CD4-positive, CD25-positive, alpha-beta regulatory T cell (primary cell): Measurements from ENCODE around the gene PCCA. TPM values are rescaled to one million over a fixed set of nuclear protein-coding genes. Genes with fewer than 3 reads are reported as not detected.

Experiments used
- ATAC-seq, 2 donors: fragments of 150-1000 bp; cut with Tn5 transposase; one replicate each; pipeline ENCODE4 v1.10.0; 2021; ENCODE audit warnings: low read depth in 2 of 2, moderate number of reproducible peaks in 2 of 2, moderate library complexity in 1 of 2
- DNase-seq, 3 donors: peaks; one replicate each; pipeline versions ENCODE4 v3.0.0 to v3.0.0-alpha.2; 2012 to 2022; ENCODE audit warnings: mixed read lengths in 1 of 3
- H3K27ac ChIP-seq: one replicate; pipeline ENCODE4 v1.7.0; 2013; ENCODE audit warnings: mild to moderate bottlenecking, low read length; ENCODE audit not compliant: insufficient read depth, poor library complexity, severe bottlenecking
- H3K27me3 ChIP-seq: one replicate; pipeline ENCODE4 v1.7.0; 2013; ENCODE audit warnings: low read length; ENCODE audit not compliant: control insufficient read depth, insufficient read depth
- H3K36me3 ChIP-seq: one replicate; pipeline ENCODE4 v1.7.0; 2013; ENCODE audit warnings: mild to moderate bottlenecking, low read length, moderate library complexity; ENCODE audit not compliant: control insufficient read depth, insufficient read depth
- H3K4me1 ChIP-seq: 2 replicates; pipeline ENCODE4 v1.7.0; 2013; ENCODE audit warnings: mild to moderate bottlenecking, low read length; ENCODE audit not compliant: insufficient read depth, control insufficient read depth, poor library complexity, severe bottlenecking
- H3K4me3 ChIP-seq: one replicate; pipeline ENCODE4 v1.7.0; 2013; ENCODE audit warnings: low read depth, mild to moderate bottlenecking, low read length, moderate library complexity
- H3K9me3 ChIP-seq, 2 experiments: 1 replicate in 1 of 2; 2 replicates in 1 of 2; pipeline ENCODE4 v1.7.0; 2013; ENCODE audit warnings: low read length in 2 of 2, mild to moderate bottlenecking in 1 of 2, moderate library complexity in 1 of 2; ENCODE audit not compliant: control insufficient read depth in 2 of 2
- H3K27ac Mint-ChIP-seq, 3 donors: one replicate each; pipeline ENCODE4 v1.8.0; 2020 to 2022; ENCODE audit warnings: mild to moderate bottlenecking in 3 of 3, mixed read lengths in 3 of 3, moderate library complexity in 2 of 3
- H3K27me3 Mint-ChIP-seq: one replicate; pipeline ENCODE4 v1.8.0; 2022; ENCODE audit warnings: mild to moderate bottlenecking, mixed read lengths
- H3K36me3 Mint-ChIP-seq: one replicate; pipeline ENCODE4 v1.8.0; 2020; ENCODE audit warnings: mixed read lengths
- H3K4me1 Mint-ChIP-seq, 4 donors: one replicate each; pipeline ENCODE4 v1.8.0; 2020 to 2022; ENCODE audit warnings: mixed read lengths in 4 of 4, mild to moderate bottlenecking in 1 of 4
- H3K4me3 Mint-ChIP-seq, 4 donors: one replicate each; pipeline ENCODE4 v1.8.0; 2020 to 2022; ENCODE audit warnings: mild to moderate bottlenecking in 4 of 4, mixed read lengths in 4 of 4, moderate library complexity in 3 of 4
- H3K9me3 Mint-ChIP-seq, 7 donors: one replicate each; pipeline ENCODE4 v1.8.0; 2020 to 2022; ENCODE audit warnings: mixed read lengths in 7 of 7, mild to moderate bottlenecking in 3 of 7, moderate library complexity in 2 of 7
- polyA plus RNA-seq, 4 donors: library from polyadenylated mRNA; unstranded; fragments of 300-500 nt; fragmentation: Illumina TruSeq; gene quantifications; one replicate each; pipeline ENCODE4 v1.2.3, GENCODE V29; 2021
- total RNA-seq: library from RNA; stranded (reverse); gene quantifications from one replicate; pipeline ENCODE4 v1.2.3, GENCODE V29; 2022

PCCA gene
- total and polyA plus RNA-seq, 5 donors from 2014 or later, result 8.0 to 14.8 (median 10.4) TPM

DNA sequence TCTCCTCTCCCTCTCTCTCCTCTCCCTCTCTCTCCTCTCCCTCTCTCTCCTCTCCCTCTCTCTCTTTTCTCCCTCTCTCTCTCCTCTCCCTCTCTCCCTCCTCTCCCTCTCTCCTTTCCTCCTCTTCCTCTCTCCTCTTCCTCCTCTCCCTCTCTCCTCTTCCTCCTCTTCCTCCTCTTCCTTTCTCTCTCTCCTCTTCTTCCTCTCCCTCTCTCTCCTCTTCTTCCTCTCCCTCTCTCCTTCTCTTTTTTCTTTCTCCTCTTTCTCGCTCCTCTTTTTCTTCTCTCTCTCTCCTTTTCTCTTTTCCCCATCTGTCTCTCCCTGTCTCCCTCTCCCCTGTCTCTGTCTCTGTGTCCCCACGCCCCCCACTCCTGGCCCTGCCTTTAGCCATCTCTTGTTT is 363.0 kb downstream of the PCCA start:
- no peak overlapping the region for H3K4me3 ChIP-seq
- DNase-seq (no peak), ATAC-seq (no peak)
- no peak overlapping the region for H3K4me3 Mint-ChIP-seq
- H3K27ac ChIP-seq, result no peak overlapping the region
- H3K36me3 ChIP-seq, result no peaks in the 10 kb centered on the region
- peaks cover 24% of the 10 kb centered on the region for H3K36me3 Mint-ChIP-seq
- peaks cover 0 to 5% (median 0%) of the 10 kb centered on the region in 7 donors for H3K9me3 Mint-ChIP-seq
- no peaks in the 10 kb centered on the region for H3K27me3 ChIP-seq
- H3K9me3 ChIP-seq, result no peaks in the 10 kb centered on the region
- H3K27ac Mint-ChIP-seq, result no peak overlapping the region
- peaks cover 0 to 6% (median 2%) of the 10 kb centered on the region in 4 donors for H3K4me1 Mint-ChIP-seq
- no peaks in the 10 kb centered on the region for H3K4me1 ChIP-seq
- peaks cover 6% of the 10 kb centered on the region for H3K27me3 Mint-ChIP-seq

DNA sequence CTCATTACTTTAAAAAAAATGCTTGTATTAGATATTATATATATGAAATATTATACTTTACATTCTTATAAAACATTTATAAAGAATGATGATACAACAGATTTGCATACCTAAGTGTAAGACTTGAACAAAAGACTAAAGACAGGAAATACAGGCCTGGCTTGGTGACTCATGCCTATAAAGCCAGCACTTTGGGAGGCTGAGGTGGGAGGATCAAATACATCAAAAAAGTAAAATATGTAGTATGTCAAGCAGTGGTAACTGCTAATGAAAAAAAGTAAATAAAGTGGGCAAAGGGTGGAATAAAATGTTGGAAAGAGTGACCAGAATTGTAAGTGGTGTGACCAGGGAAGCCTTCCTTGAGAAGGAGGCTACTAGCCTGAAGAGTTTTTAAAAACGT is 366.0 kb downstream of the PCCA start:
- no peaks in the 10 kb centered on the region for H3K4me1 ChIP-seq
- no peak overlapping the region for H3K4me3 Mint-ChIP-seq
- DNase-seq, result peak in 1 of 3 donors; percentile 42
- no peaks in the 10 kb centered on the region for H3K27me3 ChIP-seq
- no peak overlapping the region for H3K27ac ChIP-seq
- no peak overlapping the region for H3K27ac Mint-ChIP-seq
- no peaks in the 10 kb centered on the region for H3K9me3 ChIP-seq
- peaks cover 0 to 6% (median 2%) of the 10 kb centered on the region in 4 donors for H3K4me1 Mint-ChIP-seq
- H3K36me3 Mint-ChIP-seq, result peaks cover 13% of the 10 kb centered on the region
- H3K36me3 ChIP-seq, result no peaks in the 10 kb centered on the region
- peaks cover 6% of the 10 kb centered on the region for H3K27me3 Mint-ChIP-seq
- peaks cover 0 to 7% (median 2%) of the 10 kb centered on the region in 7 donors for H3K9me3 Mint-ChIP-seq
- ATAC-seq, result no peak
- H3K4me3 ChIP-seq, result no peak overlapping the region

GRCh38 chr13:100458673-100459072 is 369.8 kb downstream of the PCCA start:
- Mint-ChIP-seq H3K27me3 (peaks cover 6% of the 10 kb centered on the region), H3K27ac (no peak overlapping the region), H3K4me1 (peaks cover 0 to 9% (median 3%) of the 10 kb centered on the region in 4 donors), H3K36me3 (peaks cover 9% of the 10 kb centered on the region), H3K4me3 (no peak overlapping the region), H3K9me3 (peaks cover 0 to 8% (median 3%) of the 10 kb centered on the region in 7 donors)
- ATAC-seq, result no peak
- Histone ChIP-seq H3K9me3 (no peaks in the 10 kb centered on the region), H3K4me1 (no peaks in the 10 kb centered on the region), H3K27me3 (no peaks in the 10 kb centered on the region), H3K4me3 (no peak overlapping the region), H3K36me3 (no peaks in the 10 kb centered on the region), H3K27ac (no peak overlapping the region)
- DNase-seq, result no peak

DNA sequence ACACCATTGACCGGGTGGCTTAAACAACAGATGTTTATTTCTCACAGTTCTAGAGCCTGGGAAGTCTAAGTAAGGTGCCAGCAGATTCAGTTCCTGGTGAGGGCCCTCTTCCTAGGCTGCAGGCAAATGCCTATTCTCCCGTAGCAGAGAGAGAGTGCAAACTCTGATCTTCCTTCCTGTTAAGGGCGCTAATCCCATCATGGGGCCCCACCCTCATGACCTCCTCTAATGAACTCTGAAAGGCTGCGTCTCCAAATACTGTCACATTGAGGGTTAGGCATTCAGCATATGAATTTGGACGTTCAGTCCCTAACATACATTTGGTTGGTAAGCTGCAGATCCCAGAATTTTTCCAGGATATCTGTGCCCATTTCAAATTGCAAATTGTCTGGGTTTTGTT is 370.9 kb downstream of the PCCA start:
- peaks cover 6% of the 10 kb centered on the region for H3K27me3 Mint-ChIP-seq

GRCh38 chr13:100460266-100460665 is 371.4 kb downstream of the PCCA start:
- no peak for ATAC-seq
- H3K4me1 Mint-ChIP-seq, result peaks cover 0 to 4% (median 0%) of the 10 kb centered on the region in 4 donors
- peaks cover 9% of the 10 kb centered on the region for H3K36me3 Mint-ChIP-seq
- H3K9me3 ChIP-seq, result no peaks in the 10 kb centered on the region
- no peaks in the 10 kb centered on the region for H3K36me3 ChIP-seq
- no peak overlapping the region for H3K4me3 ChIP-seq
- peaks cover 0 to 8% (median 3%) of the 10 kb centered on the region in 7 donors for H3K9me3 Mint-ChIP-seq
- H3K27me3 Mint-ChIP-seq, result peaks cover 6% of the 10 kb centered on the region
- H3K27ac Mint-ChIP-seq, result no peak overlapping the region
- H3K27ac ChIP-seq, result no peak overlapping the region
- H3K4me3 Mint-ChIP-seq, result no peak overlapping the region
- DNase-seq, result no peak
- no peaks in the 10 kb centered on the region for H3K27me3 ChIP-seq
- no peaks in the 10 kb centered on the region for H3K4me1 ChIP-seq

More for the DNA sequence above, 370.9 kb downstream of the PCCA start:
- Histone ChIP-seq H3K4me3 (no peak overlapping the region), H3K27ac (no peak overlapping the region), H3K9me3 (no peaks in the 10 kb centered on the region), H3K4me1 (no peaks in the 10 kb centered on the region), H3K27me3 (no peaks in the 10 kb centered on the region), H3K36me3 (no peaks in the 10 kb centered on the region)
- Mint-ChIP-seq H3K9me3 (peaks cover 0 to 8% (median 3%) of the 10 kb centered on the region in 7 donors), H3K4me1 (peaks cover 0 to 4% (median 0%) of the 10 kb centered on the region in 4 donors), H3K4me3 (no peak overlapping the region), H3K27ac (no peak overlapping the region), H3K36me3 (peaks cover 9% of the 10 kb centered on the region)
- DNase-seq, result no peak
- ATAC-seq, result no peak

GRCh38 chr13:100460791-100461190 is 371.9 kb downstream of the PCCA start:
- Histone ChIP-seq H3K4me3 (no peak overlapping the region), H3K4me1 (no peaks in the 10 kb centered on the region), H3K27me3 (no peaks in the 10 kb centered on the region), H3K9me3 (no peaks in the 10 kb centered on the region), H3K27ac (no peak overlapping the region), H3K36me3 (no peaks in the 10 kb centered on the region)
- H3K36me3 Mint-ChIP-seq, result peaks cover 9% of the 10 kb centered on the region
- H3K9me3 Mint-ChIP-seq, result peaks cover 0 to 8% (median 3%) of the 10 kb centered on the region in 7 donors
- peaks cover 6% of the 10 kb centered on the region for H3K27me3 Mint-ChIP-seq
- ATAC-seq (no peak), DNase-seq (no peak)
- H3K4me1 Mint-ChIP-seq, result peaks cover 0 to 4% (median 0%) of the 10 kb centered on the region in 4 donors
- no peak overlapping the region for H3K4me3 Mint-ChIP-seq
- H3K27ac Mint-ChIP-seq, result no peak overlapping the region

DNA sequence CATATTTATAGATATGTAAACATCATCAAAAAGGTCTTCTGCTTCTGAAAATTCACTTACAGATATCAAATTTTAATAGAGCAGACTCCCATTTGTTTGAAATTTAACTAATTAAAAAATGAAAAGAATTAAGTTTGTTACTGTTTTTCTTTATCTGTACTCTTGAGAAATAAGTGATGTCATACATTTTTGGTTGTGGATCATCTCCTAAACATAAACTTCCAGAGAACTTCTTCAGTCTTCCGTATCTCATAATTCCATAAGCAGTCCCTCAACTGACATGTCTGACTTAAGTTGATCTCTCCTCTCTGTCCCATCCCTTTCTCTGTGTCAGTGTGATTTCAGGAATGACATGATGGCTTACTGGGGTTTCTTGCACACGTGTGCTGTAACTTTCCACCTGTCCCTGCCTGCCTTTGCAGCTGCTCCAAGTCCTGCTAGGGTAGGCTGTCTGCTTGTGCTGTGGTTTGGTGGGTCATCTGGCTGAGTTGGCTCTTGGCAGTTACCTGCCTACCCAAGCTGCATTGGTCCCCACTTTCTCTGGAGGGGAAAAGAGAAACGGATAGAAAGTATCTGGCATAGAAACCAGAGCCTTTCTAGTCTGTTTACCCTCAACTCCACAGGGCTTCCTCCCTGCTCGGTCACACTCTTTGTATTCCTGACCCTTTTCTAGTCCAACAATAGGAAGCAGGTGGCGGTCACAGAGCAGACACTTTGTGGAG is 372.6 kb downstream of the PCCA start:
- Histone ChIP-seq H3K27me3 (no peaks in the 10 kb centered on the region), H3K4me1 (no peaks in the 10 kb centered on the region), H3K27ac (no peak overlapping the region), H3K9me3 (no peaks in the 10 kb centered on the region), H3K36me3 (no peaks in the 10 kb centered on the region), H3K4me3 (no peak overlapping the region)
- peaks cover 0 to 4% (median 0%) of the 10 kb centered on the region in 4 donors for H3K4me1 Mint-ChIP-seq
- H3K4me3 Mint-ChIP-seq, result no peak overlapping the region
- ATAC-seq (no peak), DNase-seq (no peak)
- H3K9me3 Mint-ChIP-seq, result peaks cover 0 to 8% (median 0%) of the 10 kb centered on the region in 7 donors
- H3K27ac Mint-ChIP-seq, result no peak overlapping the region
- peaks cover 3% of the 10 kb centered on the region for H3K36me3 Mint-ChIP-seq
- H3K27me3 Mint-ChIP-seq, result peaks cover 1% of the 10 kb centered on the region

GRCh38 chr13:100464006-100464405 is 375.1 kb downstream of the PCCA start:
- no peak for DNase-seq
- H3K4me1 Mint-ChIP-seq, result peaks cover 0 to 4% (median 0%) of the 10 kb centered on the region in 4 donors
- Histone ChIP-seq H3K27me3 (no peaks in the 10 kb centered on the region), H3K4me3 (no peak overlapping the region), H3K36me3 (no peaks in the 10 kb centered on the region), H3K27ac (no peak overlapping the region), H3K4me1 (no peaks in the 10 kb centered on the region), H3K9me3 (no peaks in the 10 kb centered on the region)
- no peak overlapping the region for H3K4me3 Mint-ChIP-seq
- H3K36me3 Mint-ChIP-seq, result no peaks in the 10 kb centered on the region
- no peak overlapping the region for H3K27ac Mint-ChIP-seq
- H3K9me3 Mint-ChIP-seq, result peaks cover 0 to 8% (median 0%) of the 10 kb centered on the region in 7 donors
- H3K27me3 Mint-ChIP-seq, result no peaks in the 10 kb centered on the region
- no peak for ATAC-seq
